Neural progenitor cell (in vitro differentiated cells): ENCODE data around the gene LIPG. TPM values are rescaled to one million over a fixed set of nuclear protein-coding genes. Genes with fewer than 3 reads are reported as not detected.

Experiments
- DNase-seq: peaks from one replicate; pipeline ENCODE4 v3.0.0-alpha.2; 2016; ENCODE audit warnings: low spot score
- H2AFZ ChIP-seq: fragments of 200-600 bp; sonication (generic); replicated peaks from 2 replicates; pipeline ENCODE4 v1.6.1; 2016; ENCODE audit warnings: antibody characterized with exemption
- H3F3A ChIP-seq: fragments of 200-600 bp; sonication (generic); 2 replicates; pipeline ENCODE4 v1.6.1; 2016; ENCODE audit warnings: antibody characterized with exemption, low read depth
- H3K27ac ChIP-seq: fragments of 200-600 bp; sonication (generic); 2 replicates; pipeline ENCODE4 v1.5.1; 2016; ENCODE audit warnings: mild to moderate bottlenecking
- H3K27me3 ChIP-seq: fragments of 200-600 bp; sonication (generic); 2 replicates; pipeline ENCODE4 v1.6.1; 2016; ENCODE audit warnings: mild to moderate bottlenecking, moderate library complexity
- H3K36me3 ChIP-seq: fragments of 200-600 bp; sonication (generic); 2 replicates; pipeline ENCODE4 v1.5.1; 2016
- H3K4me1 ChIP-seq: fragments of 200-600 bp; sonication (generic); 2 replicates; pipeline ENCODE4 v1.6.1; 2016; ENCODE audit warnings: mixed run types
- H3K4me2 ChIP-seq: fragments of 200-600 bp; sonication (generic); 2 replicates; pipeline ENCODE4 v1.6.1; 2016
- H3K4me3 ChIP-seq: fragments of 200-600 bp; sonication (generic); 2 replicates; pipeline ENCODE4 v1.5.1; 2016
- H3K79me2 ChIP-seq: fragments of 200-600 bp; sonication (generic); 2 replicates; pipeline ENCODE4 v1.6.1; 2016; ENCODE audit warnings: low read depth
- H3K9ac ChIP-seq: fragments of 200-600 bp; sonication (generic); 2 replicates; pipeline ENCODE4 v1.6.1; 2016
- H3K9me3 ChIP-seq: fragments of 200-600 bp; sonication (generic); 2 replicates; pipeline ENCODE4 v1.5.1; 2016; ENCODE audit warnings: low read depth
- H4K20me1 ChIP-seq: fragments of 200-600 bp; sonication (generic); 2 replicates; pipeline ENCODE4 v1.6.1; 2016; ENCODE audit warnings: low read depth
- H3K27ac Mint-ChIP-seq: 3 replicates; pipeline ENCODE4 v1.8.0; 2021; ENCODE audit warnings: mixed read lengths
- H3K27me3 Mint-ChIP-seq: 2 replicates; pipeline ENCODE4 v1.8.0; 2022; ENCODE audit warnings: low read depth, mild to moderate bottlenecking, inconsistent platforms, moderate library complexity, mixed read lengths; ENCODE audit not compliant: insufficient read depth
- H3K36me3 Mint-ChIP-seq: 3 replicates; pipeline ENCODE4 v1.8.0; 2021; ENCODE audit warnings: mixed read lengths
- H3K4me1 Mint-ChIP-seq: 3 replicates; pipeline ENCODE4 v1.8.0; 2021; ENCODE audit warnings: mixed read lengths
- H3K4me3 Mint-ChIP-seq: 3 replicates; pipeline ENCODE4 v1.8.0; 2021; ENCODE audit warnings: mild to moderate bottlenecking, moderate library complexity, mixed read lengths
- H3K9me3 Mint-ChIP-seq: 3 replicates; pipeline ENCODE4 v1.8.0; 2020; ENCODE audit warnings: mixed read lengths
- EZH2 ChIP-seq: fragments of 200-600 bp; sonication (generic); IDR thresholded peaks from 2 replicates; pipeline ENCODE4 v1.6.1; 2017; ENCODE audit warnings: antibody characterized with exemption, mild to moderate bottlenecking, moderate library complexity
- EZH2phosphoT487 ChIP-seq: fragments of 200-600 bp; sonication (generic); IDR thresholded peaks from 2 replicates; pipeline ENCODE4 v1.6.1; 2017; ENCODE audit warnings: antibody characterized with exemption
- total RNA-seq: library from RNA; depleted of rRNA; stranded (reverse); fragments of >200 nt; gene quantifications from 2 replicates; pipeline ENCODE4 v1.2.3, GENCODE V29; 2015; ENCODE audit warnings: low replicate concordance
- TF ChIP-seq, protein P1 (sequence below): fragments of 200-600 bp; sonication (generic); IDR thresholded peaks from 2 replicates; pipeline ENCODE4 v1.5.1; 2017; ENCODE audit warnings: antibody characterized with exemption, mild to moderate bottlenecking

LIPG gene
- total RNA-seq, 1 donor from 2014 or later: 3.7 TPM

- no peak overlapping the region for H3K4me3 Mint-ChIP-seq
- Histone ChIP-seq H3K27me3 (no peaks in the 10 kb centered on the region), H3K9ac (no peak overlapping the region), H3K36me3 (no peaks in the 10 kb centered on the region), H3K79me2 (no peaks in the 10 kb centered on the region), H3K4me2 (no peak overlapping the region), H2AFZ (no peak overlapping the region), H4K20me1 (no peaks in the 10 kb centered on the region), H3K4me1 (peaks cover 56% of the 10 kb centered on the region), H3K27ac (no peak overlapping the region), H3K9me3 (no peaks in the 10 kb centered on the region), H3F3A (peaks cover 46% of the 10 kb centered on the region), H3K4me3 (no peak overlapping the region)
- H3K27ac Mint-ChIP-seq: no peak overlapping the region
- TF ChIP-seq EZH2phosphoT487: no peak
- TF ChIP-seq EZH2: no peak
- TF ChIP-seq, protein P1, sequence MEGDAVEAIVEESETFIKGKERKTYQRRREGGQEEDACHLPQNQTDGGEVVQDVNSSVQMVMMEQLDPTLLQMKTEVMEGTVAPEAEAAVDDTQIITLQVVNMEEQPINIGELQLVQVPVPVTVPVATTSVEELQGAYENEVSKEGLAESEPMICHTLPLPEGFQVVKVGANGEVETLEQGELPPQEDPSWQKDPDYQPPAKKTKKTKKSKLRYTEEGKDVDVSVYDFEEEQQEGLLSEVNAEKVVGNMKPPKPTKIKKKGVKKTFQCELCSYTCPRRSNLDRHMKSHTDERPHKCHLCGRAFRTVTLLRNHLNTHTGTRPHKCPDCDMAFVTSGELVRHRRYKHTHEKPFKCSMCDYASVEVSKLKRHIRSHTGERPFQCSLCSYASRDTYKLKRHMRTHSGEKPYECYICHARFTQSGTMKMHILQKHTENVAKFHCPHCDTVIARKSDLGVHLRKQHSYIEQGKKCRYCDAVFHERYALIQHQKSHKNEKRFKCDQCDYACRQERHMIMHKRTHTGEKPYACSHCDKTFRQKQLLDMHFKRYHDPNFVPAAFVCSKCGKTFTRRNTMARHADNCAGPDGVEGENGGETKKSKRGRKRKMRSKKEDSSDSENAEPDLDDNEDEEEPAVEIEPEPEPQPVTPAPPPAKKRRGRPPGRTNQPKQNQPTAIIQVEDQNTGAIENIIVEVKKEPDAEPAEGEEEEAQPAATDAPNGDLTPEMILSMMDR: no peak
- no peak for DNase-seq
- no peaks in the 10 kb centered on the region for H3K36me3 Mint-ChIP-seq
- H3K9me3 Mint-ChIP-seq: peaks cover 3% of the 10 kb centered on the region
- H3K27me3 Mint-ChIP-seq: peaks cover 19% of the 10 kb centered on the region
- peaks cover 73% of the 10 kb centered on the region for H3K4me1 Mint-ChIP-seq
These were observed 49.5 kb downstream of the LIPG start for GRCh38 chr18:49611316-49611715.

DNA sequence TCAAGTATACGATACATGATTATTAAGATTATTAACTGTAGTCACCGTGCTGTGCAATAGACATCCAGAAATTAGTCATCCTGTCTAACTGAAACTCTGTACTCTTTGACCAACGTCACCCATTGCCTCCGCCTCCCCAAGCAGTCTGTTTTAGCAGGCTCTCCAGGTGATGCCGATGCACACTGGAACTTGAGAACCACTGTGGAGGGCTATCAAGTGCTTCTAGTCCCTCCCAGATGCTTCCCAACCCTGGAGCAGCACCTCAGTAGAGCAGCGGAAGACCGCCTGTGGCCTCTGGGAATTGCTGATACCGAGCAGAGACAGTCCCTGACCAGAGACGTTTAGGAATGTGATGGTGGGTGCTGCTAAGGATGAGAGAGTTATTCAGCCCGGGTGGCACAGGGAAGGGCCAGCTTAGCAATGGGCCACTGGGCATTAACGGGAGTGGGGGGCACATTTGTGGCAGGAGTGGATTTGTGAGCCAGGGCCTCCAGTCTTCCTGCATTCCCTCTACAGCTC lies 50.7 kb downstream of the LIPG start:
- Mint-ChIP-seq H3K4me3 (peak overlapping the region; percentile 70), H3K27ac (peak overlapping the region; percentile 92), H3K27me3 (peaks cover 19% of the 10 kb centered on the region), H3K9me3 (peaks cover 3% of the 10 kb centered on the region), H3K36me3 (no peaks in the 10 kb centered on the region), H3K4me1 (peaks cover 80% of the 10 kb centered on the region)
- no peak for TF ChIP-seq EZH2phosphoT487
- TF ChIP-seq, protein P1: no peak
- TF ChIP-seq EZH2: peak; percentile 10
- Histone ChIP-seq H3K9me3 (no peaks in the 10 kb centered on the region), H3K4me2 (peak overlapping the region; percentile 61), H3K36me3 (no peaks in the 10 kb centered on the region), H4K20me1 (no peaks in the 10 kb centered on the region), H3K79me2 (no peaks in the 10 kb centered on the region), H2AFZ (no peak overlapping the region), H3F3A (peaks cover 47% of the 10 kb centered on the region), H3K27ac (peak overlapping the region; percentile 43), H3K27me3 (no peaks in the 10 kb centered on the region), H3K4me3 (peak overlapping the region; percentile 24), H3K9ac (no peak overlapping the region), H3K4me1 (peaks cover 56% of the 10 kb centered on the region)
- DNase-seq: peak; percentile 20

DNA sequence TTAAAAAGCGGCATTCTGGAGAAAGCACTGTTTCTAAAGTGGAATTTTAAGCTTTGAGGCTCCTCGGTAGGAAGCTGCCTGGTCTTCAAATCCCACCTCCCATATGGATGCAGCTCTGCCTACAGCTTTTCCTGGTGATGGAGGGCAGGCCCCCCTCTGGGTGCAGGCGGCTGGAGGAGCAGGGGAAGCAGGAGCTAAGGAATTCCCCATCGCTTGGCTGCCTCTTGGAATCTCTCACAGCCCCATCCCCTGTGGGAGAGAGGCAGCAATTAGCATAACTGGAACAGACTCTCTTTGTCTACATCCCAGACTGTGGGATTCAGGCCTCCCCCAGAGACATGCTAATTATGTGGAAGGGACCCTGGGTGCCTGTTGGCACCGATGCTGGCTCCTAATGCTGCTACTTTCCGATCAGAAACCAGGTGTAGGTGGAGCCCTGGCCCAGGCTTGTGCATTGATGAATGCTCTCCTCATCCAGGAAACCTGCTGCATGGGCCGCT lies 51.3 kb downstream of the LIPG start:
- Mint-ChIP-seq H3K4me3 (peak overlapping the region; percentile 25), H3K27ac (peak overlapping the region; percentile 95), H3K36me3 (no peaks in the 10 kb centered on the region), H3K4me1 (peaks cover 79% of the 10 kb centered on the region), H3K27me3 (peaks cover 15% of the 10 kb centered on the region), H3K9me3 (no peaks in the 10 kb centered on the region)
- no peaks in the 10 kb centered on the region for H3K9me3 ChIP-seq
- H3K4me1 ChIP-seq: peaks cover 52% of the 10 kb centered on the region
- H2AFZ ChIP-seq: no peak overlapping the region
- H3K9ac ChIP-seq: no peak overlapping the region
- no peaks in the 10 kb centered on the region for H4K20me1 ChIP-seq
- no peaks in the 10 kb centered on the region for H3K36me3 ChIP-seq
- no peak for TF ChIP-seq EZH2phosphoT487
- TF ChIP-seq EZH2: no peak
- TF ChIP-seq, protein P1: no peak
- H3K79me2 ChIP-seq: no peaks in the 10 kb centered on the region
- H3K4me3 ChIP-seq: peak overlapping the region; percentile 24
- no peaks in the 10 kb centered on the region for H3K27me3 ChIP-seq
- H3K4me2 ChIP-seq: peak overlapping the region; percentile 61
- peaks cover 48% of the 10 kb centered on the region for H3F3A ChIP-seq
- peak overlapping the region; percentile 43 for H3K27ac ChIP-seq
- DNase-seq: peak; percentile 89
